Tibial nerve (tissue), 4 donors: ENCODE measurements around the gene ACSL1. TPM values are rescaled to one million over a fixed set of nuclear protein-coding genes. Genes with fewer than 3 reads are reported as not detected.

Experiments used
- DNase-seq, 2 donors: peaks; one replicate each; pipeline ENCODE4 v3.0.0-alpha.2; 2019; ENCODE audit warnings: low spot score in 2 of 2
- H3K27ac ChIP-seq, 4 donors: fragments of 200-600 bp; sonication (generic) in 3 of 4; one replicate each; pipeline ENCODE4 v1.5.1; 2017 to 2019; ENCODE audit warnings: mild to moderate bottlenecking in 1 of 4
- H3K27me3 ChIP-seq, 2 donors: fragments of 200-600 bp; sonication (generic) in 1 of 2; one replicate each; pipeline versions ENCODE4 v1.5.1 to v1.6.0; 2017 to 2019
- H3K36me3 ChIP-seq, 3 donors: fragments of 200-600 bp; sonication (generic); one replicate each; pipeline ENCODE4 v1.5.1; 2018 to 2019
- H3K4me1 ChIP-seq, 4 donors: fragments of 200-600 bp; sonication (generic) in 3 of 4; one replicate each; pipeline ENCODE4 v1.5.1; 2017 to 2019
- H3K4me3 ChIP-seq, 4 donors: fragments of 200-600 bp; sonication (generic) in 3 of 4; one replicate each; pipeline ENCODE4 v1.5.1; 2017 to 2019; ENCODE audit warnings: mild to moderate bottlenecking in 1 of 4, moderate library complexity in 1 of 4
- H3K9me3 ChIP-seq, 4 donors: fragments of 200-600 bp; sonication (generic) in 3 of 4; one replicate each; pipeline ENCODE4 v1.5.1; 2017 to 2019
- EP300 ChIP-seq, 2 donors: sonication (generic); formaldehyde crosslinking; IDR thresholded peaks; one replicate each; pipeline ENCODE4 v1.6.1; 2017; ENCODE audit warnings: antibody characterized with exemption in 2 of 2, mild to moderate bottlenecking in 1 of 2
- POLR2A ChIP-seq, 2 donors: fragments of 450-650 bp; IDR thresholded peaks; one replicate each; pipeline ENCODE4 v1.6.1; 2017; ENCODE audit warnings: antibody characterized with exemption in 2 of 2, mild to moderate bottlenecking in 2 of 2, moderate library complexity in 2 of 2
- WGBS, 2 donors: methylation state at CpG; one replicate each; pipeline ENCODE4 v1.1.5; 2018; 5-methylcytosine and 5-hydroxymethylcytosine counted together
- total RNA-seq, 4 donors: library from RNA; depleted of rRNA; stranded (reverse); fragments of >200 nt; gene quantifications; one replicate each; pipeline ENCODE4 v1.1.0, GENCODE V29; 2016
- TF ChIP-seq, protein P1 (sequence below), 5 experiments: fragments of 200-600 bp in 3 of 5; fragments of 450-650 bp in 2 of 5; sonication (generic) in 3 of 5; IDR thresholded peaks; one replicate each; pipeline ENCODE4 v1.5.1; 2016 to 2019; ENCODE audit warnings: antibody characterized with exemption in 5 of 5, mild to moderate bottlenecking in 3 of 5, moderate library complexity in 2 of 5

The ACSL1 gene
- total RNA-seq, 4 donors from 2014 or later: 112 to 384 (median 211) TPM

GRCh38 chr4:184853436-184853835, 27.7 kb upstream of the ACSL1 start:
- Histone ChIP-seq H3K4me1 (no peaks in the 10 kb centered on the region), H3K36me3 (no peaks in the 10 kb centered on the region), H3K27me3 (no peaks in the 10 kb centered on the region), H3K4me3 (no peak overlapping the region), H3K27ac (no peak overlapping the region), H3K9me3 (no peaks in the 10 kb centered on the region)
- DNase-seq: no peak
- 90 to 93% methylated on average over 9 of the region's 9 CpGs for WGBS, 2 donors
- no peak for TF ChIP-seq POLR2A (IDR thresholded peaks at IDR 0.05)
- TF ChIP-seq, protein P1, sequence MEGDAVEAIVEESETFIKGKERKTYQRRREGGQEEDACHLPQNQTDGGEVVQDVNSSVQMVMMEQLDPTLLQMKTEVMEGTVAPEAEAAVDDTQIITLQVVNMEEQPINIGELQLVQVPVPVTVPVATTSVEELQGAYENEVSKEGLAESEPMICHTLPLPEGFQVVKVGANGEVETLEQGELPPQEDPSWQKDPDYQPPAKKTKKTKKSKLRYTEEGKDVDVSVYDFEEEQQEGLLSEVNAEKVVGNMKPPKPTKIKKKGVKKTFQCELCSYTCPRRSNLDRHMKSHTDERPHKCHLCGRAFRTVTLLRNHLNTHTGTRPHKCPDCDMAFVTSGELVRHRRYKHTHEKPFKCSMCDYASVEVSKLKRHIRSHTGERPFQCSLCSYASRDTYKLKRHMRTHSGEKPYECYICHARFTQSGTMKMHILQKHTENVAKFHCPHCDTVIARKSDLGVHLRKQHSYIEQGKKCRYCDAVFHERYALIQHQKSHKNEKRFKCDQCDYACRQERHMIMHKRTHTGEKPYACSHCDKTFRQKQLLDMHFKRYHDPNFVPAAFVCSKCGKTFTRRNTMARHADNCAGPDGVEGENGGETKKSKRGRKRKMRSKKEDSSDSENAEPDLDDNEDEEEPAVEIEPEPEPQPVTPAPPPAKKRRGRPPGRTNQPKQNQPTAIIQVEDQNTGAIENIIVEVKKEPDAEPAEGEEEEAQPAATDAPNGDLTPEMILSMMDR (IDR thresholded peaks at IDR 0.05): no peak
- TF ChIP-seq EP300 (IDR thresholded peaks at IDR 0.05): no peak

- Histone ChIP-seq H3K4me3 (no peak overlapping the region), H3K4me1 (no peaks in the 10 kb centered on the region), H3K27me3 (no peaks in the 10 kb centered on the region), H3K27ac (peak overlapping the region in 1 of 4 donors; percentile 52), H3K36me3 (no peaks in the 10 kb centered on the region), H3K9me3 (no peaks in the 10 kb centered on the region)
- no peak for TF ChIP-seq POLR2A (IDR thresholded peaks at IDR 0.05)
- no peak for TF ChIP-seq EP300 (IDR thresholded peaks at IDR 0.05)
- TF ChIP-seq, protein P1 (IDR thresholded peaks at IDR 0.05): no peak
- WGBS, 2 donors: 0 to 90% methylated on average over 1 of the region's 1 CpG
- DNase-seq: no peak
These were observed 26.1 kb upstream of the ACSL1 start for GRCh38 chr4:184851886-184852285.

DNA sequence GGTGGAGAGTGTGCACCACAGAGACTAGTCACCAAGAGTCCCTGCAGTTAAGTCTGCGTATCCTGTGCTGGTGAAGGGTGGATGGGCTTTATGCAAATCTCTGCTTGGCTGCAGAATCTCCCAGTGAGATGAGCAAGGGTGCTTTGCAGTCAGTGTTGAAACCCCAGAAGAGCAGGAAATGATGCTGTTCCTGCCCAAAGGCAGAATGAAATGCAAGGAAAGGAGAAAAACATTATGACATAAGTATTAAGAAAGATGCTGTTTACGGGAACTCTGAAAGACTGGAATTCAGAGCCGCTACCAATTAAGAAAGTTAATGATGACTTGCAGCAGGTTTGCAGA, 25.4 kb upstream of the ACSL1 start:
- TF ChIP-seq EP300 (IDR thresholded peaks at IDR 0.05) (peak; percentile 25 to 82), POLR2A (IDR thresholded peaks at IDR 0.05) (no peak)
- Histone ChIP-seq H3K36me3 (no peaks in the 10 kb centered on the region), H3K4me3 (no peak overlapping the region), H3K4me1 (no peaks in the 10 kb centered on the region), H3K27ac (peak overlapping the region in 1 of 4 donors; percentile 30), H3K27me3 (no peaks in the 10 kb centered on the region), H3K9me3 (no peaks in the 10 kb centered on the region)
- 50 to 54% methylated on average over 3 of the region's 3 CpGs for WGBS, 2 donors
- no peak for DNase-seq

DNA sequence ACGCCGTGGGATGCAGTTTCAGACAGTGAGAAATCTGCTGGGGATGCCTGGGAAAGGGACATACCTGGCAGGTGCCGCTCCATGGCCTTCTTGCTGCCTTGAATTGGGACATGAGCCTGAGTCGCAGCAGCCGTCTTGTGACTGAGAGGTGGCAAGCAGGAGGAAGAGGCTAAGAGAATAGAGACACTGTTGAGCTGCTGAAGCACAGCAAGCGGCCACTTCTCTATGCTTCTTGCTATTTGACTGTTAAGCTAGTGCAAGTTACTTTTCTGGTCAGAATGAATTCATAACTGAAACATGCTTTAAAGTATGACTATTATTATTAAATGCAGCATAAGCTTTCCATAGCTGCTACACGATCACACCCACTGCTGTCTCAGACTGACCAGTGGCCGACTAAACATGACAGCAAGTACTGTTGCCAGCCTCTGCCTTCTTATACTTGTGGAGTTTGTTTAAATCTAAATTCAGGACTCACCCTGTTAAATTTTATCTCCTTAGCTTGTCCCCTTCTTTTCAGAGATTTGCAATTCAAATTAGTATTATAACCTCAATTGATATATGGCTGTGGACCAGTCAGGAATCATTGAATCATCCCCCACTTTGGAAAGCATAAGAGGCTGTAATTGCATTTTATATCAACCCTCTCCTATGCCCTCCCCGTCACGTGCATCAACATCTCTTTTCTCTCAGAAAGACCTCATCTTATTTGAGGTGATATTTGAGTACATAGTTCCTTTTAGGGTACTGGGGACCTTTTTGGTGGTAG, 24.8 kb upstream of the ACSL1 start:
- WGBS, 2 donors: 68 to 74% methylated on average over 10 of the region's 10 CpGs
- DNase-seq: no peak
- Histone ChIP-seq H3K27ac (peak overlapping the region in 2 of 4 donors; percentile 30 to 36), H3K4me3 (no peak overlapping the region), H3K36me3 (no peaks in the 10 kb centered on the region), H3K4me1 (no peaks in the 10 kb centered on the region), H3K9me3 (no peaks in the 10 kb centered on the region), H3K27me3 (no peaks in the 10 kb centered on the region)
- TF ChIP-seq EP300 (IDR thresholded peaks at IDR 0.05) (no peak), POLR2A (IDR thresholded peaks at IDR 0.05) (peak in 1 of 2 donors; percentile 1)

DNA sequence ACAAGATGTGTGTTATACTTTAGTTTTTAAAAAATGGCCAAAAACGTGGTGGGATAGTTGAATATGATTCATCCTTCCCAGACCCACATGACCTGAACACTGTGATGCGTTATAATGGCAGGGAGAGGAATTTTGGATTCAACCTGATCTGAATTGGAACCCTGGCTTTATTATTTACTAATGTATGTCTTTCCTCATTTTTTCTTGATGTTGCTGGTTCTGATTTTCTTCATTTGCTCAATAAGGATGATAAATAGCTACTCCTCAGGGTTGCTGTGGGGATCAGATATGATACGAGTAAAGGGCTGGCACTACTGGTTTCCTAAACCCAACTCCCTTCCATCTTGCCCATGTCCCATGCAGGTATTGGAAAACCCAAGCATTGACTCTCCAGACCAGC, 24.2 kb upstream of the ACSL1 start:
- peak overlapping the region in 2 of 4 donors; percentile 30 to 36 for H3K27ac ChIP-seq
- TF ChIP-seq, protein P1 (IDR thresholded peaks at IDR 0.05): no peak
- TF ChIP-seq POLR2A (IDR thresholded peaks at IDR 0.05): no peak
- TF ChIP-seq EP300 (IDR thresholded peaks at IDR 0.05): no peak
- H3K9me3 ChIP-seq: no peaks in the 10 kb centered on the region
- H3K27me3 ChIP-seq: no peaks in the 10 kb centered on the region
- WGBS, 2 donors: 68 to 69% methylated on average over 3 of the region's 3 CpGs
- no peaks in the 10 kb centered on the region for H3K4me1 ChIP-seq
- H3K36me3 ChIP-seq: no peaks in the 10 kb centered on the region
- no peak overlapping the region for H3K4me3 ChIP-seq
- no peak for DNase-seq

- Histone ChIP-seq H3K4me1 (no peaks in the 10 kb centered on the region), H3K4me3 (no peak overlapping the region), H3K27ac (no peak overlapping the region), H3K9me3 (no peaks in the 10 kb centered on the region), H3K36me3 (no peaks in the 10 kb centered on the region), H3K27me3 (no peaks in the 10 kb centered on the region)
- no peak for DNase-seq
- TF ChIP-seq, protein P1 (IDR thresholded peaks at IDR 0.05): no peak
- TF ChIP-seq POLR2A (IDR thresholded peaks at IDR 0.05) (no peak), EP300 (IDR thresholded peaks at IDR 0.05) (no peak)
- 64 to 85% methylated on average over 3 of the region's 3 CpGs for WGBS, 2 donors
These were observed 23.4 kb upstream of the ACSL1 start for GRCh38 chr4:184849185-184849584.
